HL-60 (cell line): Measurements from ENCODE around the gene CRYZL1.

ENCODE experiments used
- DNase-seq, 2 experiments: peaks; one replicate each; pipeline ENCODE4 v3.0.0-alpha.2; 2010 to 2020; ENCODE audit warnings: low read depth in 1 of 2, low spot score in 1 of 2
- H3K27ac ChIP-seq: fragments of 250-450 bp; sonication (Bioruptor Pico); replicated peaks from 2 replicates; pipeline ENCODE4 v1.5.1; 2020; ENCODE audit warnings: mild to moderate bottlenecking, moderate library complexity
- H3K27me3 ChIP-seq: fragments of 250-450 bp; sonication (Bioruptor Pico); 2 replicates; pipeline ENCODE4 v1.5.1; 2021; ENCODE audit warnings: mild to moderate bottlenecking, moderate library complexity; ENCODE audit not compliant: insufficient read depth, poor library complexity, severe bottlenecking
- H3K4me3 ChIP-seq: replicated peaks from 2 replicates; pipeline ENCODE4 v1.5.1; 2011; ENCODE audit warnings: mild to moderate bottlenecking, control low read depth, low read length; ENCODE audit not compliant: insufficient read depth
- GABPA ChIP-seq: IDR thresholded peaks from 2 replicates; pipeline ENCODE4 v1.6.1; 2012; ENCODE audit warnings: low read depth
- POLR2AphosphoS5 ChIP-seq: IDR thresholded peaks from 2 replicates; pipeline ENCODE4 v1.6.1; 2012; ENCODE audit warnings: low read depth
- SPI1 ChIP-seq: IDR thresholded peaks from 2 replicates; pipeline ENCODE4 v1.6.1; 2012; ENCODE audit warnings: low read depth, mild to moderate bottlenecking, borderline replicate concordance
- TF ChIP-seq, protein P1 (sequence below): IDR thresholded peaks from one replicate; pipeline ENCODE4 v1.5.1; 2011; ENCODE audit warnings: low read length, control low read depth, inconsistent platforms; ENCODE audit not compliant: insufficient read depth
- TF ChIP-seq, protein P2 (sequence below): IDR thresholded peaks from 2 replicates; pipeline ENCODE4 v1.6.1; 2012; ENCODE audit warnings: low read depth; ENCODE audit not compliant: insufficient replicate concordance

CRYZL1 gene

DNA sequence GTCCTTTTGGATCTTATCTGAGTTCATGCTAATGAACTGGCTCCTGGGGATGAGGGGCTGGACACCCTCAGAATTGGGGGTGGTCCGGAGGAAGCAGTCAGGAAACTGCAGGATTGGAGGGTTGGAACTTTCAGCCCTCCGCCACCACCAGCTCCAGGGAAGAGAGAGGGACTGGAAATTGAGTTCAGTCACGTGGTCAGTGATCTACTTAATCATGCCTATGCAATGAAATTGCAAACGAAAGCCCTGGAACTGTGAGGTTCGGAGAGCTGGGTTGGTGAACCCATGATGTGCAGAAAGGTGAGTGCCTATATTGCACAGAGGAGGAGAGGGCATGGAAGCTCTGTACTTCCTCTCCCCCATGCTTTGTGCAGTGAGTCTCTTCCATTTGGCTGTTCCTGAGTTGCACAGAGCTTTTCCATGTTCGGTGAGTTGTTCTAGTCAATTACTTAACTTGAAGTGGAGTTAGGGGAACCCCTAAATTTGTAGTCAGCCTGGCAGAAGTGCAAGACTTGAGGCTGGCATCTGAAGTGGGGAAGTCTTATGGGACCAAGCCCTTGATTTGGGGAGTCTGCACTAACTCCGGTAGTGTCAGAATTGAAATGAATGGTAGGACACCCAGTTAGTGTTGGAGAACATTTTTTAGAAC is 17.5 kb upstream of the CRYZL1 start:
- H3K4me3 ChIP-seq = no peak overlapping the region
- DNase-seq = no peak
- H3K27me3 ChIP-seq = no peaks in the 10 kb centered on the region
- TF ChIP-seq, protein P1, sequence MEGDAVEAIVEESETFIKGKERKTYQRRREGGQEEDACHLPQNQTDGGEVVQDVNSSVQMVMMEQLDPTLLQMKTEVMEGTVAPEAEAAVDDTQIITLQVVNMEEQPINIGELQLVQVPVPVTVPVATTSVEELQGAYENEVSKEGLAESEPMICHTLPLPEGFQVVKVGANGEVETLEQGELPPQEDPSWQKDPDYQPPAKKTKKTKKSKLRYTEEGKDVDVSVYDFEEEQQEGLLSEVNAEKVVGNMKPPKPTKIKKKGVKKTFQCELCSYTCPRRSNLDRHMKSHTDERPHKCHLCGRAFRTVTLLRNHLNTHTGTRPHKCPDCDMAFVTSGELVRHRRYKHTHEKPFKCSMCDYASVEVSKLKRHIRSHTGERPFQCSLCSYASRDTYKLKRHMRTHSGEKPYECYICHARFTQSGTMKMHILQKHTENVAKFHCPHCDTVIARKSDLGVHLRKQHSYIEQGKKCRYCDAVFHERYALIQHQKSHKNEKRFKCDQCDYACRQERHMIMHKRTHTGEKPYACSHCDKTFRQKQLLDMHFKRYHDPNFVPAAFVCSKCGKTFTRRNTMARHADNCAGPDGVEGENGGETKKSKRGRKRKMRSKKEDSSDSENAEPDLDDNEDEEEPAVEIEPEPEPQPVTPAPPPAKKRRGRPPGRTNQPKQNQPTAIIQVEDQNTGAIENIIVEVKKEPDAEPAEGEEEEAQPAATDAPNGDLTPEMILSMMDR = no peak
- TF ChIP-seq GABPA = no peak
- TF ChIP-seq, protein P2, sequence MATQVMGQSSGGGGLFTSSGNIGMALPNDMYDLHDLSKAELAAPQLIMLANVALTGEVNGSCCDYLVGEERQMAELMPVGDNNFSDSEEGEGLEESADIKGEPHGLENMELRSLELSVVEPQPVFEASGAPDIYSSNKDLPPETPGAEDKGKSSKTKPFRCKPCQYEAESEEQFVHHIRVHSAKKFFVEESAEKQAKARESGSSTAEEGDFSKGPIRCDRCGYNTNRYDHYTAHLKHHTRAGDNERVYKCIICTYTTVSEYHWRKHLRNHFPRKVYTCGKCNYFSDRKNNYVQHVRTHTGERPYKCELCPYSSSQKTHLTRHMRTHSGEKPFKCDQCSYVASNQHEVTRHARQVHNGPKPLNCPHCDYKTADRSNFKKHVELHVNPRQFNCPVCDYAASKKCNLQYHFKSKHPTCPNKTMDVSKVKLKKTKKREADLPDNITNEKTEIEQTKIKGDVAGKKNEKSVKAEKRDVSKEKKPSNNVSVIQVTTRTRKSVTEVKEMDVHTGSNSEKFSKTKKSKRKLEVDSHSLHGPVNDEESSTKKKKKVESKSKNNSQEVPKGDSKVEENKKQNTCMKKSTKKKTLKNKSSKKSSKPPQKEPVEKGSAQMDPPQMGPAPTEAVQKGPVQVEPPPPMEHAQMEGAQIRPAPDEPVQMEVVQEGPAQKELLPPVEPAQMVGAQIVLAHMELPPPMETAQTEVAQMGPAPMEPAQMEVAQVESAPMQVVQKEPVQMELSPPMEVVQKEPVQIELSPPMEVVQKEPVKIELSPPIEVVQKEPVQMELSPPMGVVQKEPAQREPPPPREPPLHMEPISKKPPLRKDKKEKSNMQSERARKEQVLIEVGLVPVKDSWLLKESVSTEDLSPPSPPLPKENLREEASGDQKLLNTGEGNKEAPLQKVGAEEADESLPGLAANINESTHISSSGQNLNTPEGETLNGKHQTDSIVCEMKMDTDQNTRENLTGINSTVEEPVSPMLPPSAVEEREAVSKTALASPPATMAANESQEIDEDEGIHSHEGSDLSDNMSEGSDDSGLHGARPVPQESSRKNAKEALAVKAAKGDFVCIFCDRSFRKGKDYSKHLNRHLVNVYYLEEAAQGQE = no peak
- no peak for TF ChIP-seq SPI1
- no peak for TF ChIP-seq POLR2AphosphoS5
- H3K27ac ChIP-seq = no peak overlapping the region

DNA sequence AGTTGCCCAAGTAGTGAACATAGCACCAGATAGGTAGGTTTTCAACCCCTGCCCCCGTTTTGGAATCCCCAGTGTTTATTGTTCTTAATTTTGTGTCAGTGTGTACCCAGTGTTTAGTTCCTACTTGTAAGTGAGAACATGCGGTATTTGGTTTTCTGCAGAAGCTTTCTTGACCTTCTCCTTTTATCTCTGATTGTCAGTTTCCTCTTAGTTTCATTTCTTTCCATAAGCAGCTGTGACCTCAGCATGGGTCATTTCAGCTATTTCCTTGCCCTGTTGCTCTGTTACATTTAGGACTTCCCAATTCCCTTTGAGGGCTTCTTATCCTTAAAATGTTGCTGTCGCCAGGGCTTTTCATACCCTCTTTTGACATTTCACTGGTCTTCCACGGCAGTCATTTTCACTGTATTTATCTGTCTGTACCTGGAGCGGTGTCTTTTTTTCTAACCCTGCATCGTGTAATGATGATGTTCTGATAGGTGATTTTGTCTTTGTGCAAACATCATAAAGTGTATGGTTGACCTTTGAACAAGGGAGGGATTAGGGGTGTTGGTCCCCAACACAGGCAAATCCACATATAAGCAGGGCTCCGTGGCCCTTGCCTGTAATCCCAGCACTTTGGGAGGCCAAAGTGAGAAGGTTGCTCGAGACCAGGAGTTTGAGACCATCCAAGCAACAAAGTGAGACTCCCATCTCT is 15.7 kb upstream of the CRYZL1 start:
- H3K4me3 ChIP-seq = no peak overlapping the region
- DNase-seq = peak in 1 of 2 experiments; percentile 42
- no peaks in the 10 kb centered on the region for H3K27me3 ChIP-seq
- no peak for TF ChIP-seq GABPA
- no peak for TF ChIP-seq POLR2AphosphoS5
- TF ChIP-seq, protein P1 = no peak
- TF ChIP-seq, protein P2 = no peak
- no peak; the same call in 1 of the 2 replicates for TF ChIP-seq SPI1
- peak overlapping the region; percentile 45 for H3K27ac ChIP-seq

DNA sequence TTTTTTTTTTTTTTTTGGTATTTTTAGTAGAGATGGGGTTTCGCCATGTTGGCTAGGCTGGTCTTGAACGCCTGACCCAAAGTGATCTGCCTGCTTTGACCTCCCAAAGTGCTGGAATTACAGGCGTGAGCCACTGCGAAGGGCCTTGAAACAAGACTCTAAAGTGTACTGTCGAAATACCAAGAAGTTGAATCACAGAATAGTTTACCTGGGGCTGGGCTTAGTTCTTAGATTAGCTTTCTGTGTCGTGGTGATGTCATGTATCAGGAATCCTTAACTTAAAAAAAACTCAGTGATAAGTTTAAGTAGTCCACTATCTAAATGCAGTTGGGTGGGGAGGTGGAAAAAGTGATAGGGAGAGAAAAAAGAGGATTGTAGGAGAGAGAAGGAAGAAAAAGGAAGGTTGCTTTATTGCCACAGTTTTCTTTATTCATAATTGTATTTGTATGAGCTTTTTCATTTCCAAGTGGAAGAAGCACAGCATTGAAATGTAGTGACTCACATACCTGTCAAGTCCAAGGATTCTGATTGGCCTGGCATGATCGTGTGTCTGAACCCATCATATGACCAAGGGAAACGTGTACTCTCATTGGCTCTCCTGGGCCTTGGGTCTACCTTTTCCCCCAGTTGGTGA is 14.2 kb upstream of the CRYZL1 start:
- Histone ChIP-seq H3K27me3 (no peaks in the 10 kb centered on the region), H3K27ac (peak overlapping the region; percentile 63), H3K4me3 (no peak overlapping the region)
- TF ChIP-seq GABPA = no peak
- TF ChIP-seq, protein P2 = no peak
- no peak for TF ChIP-seq POLR2AphosphoS5
- TF ChIP-seq, protein P1 = no peak
- TF ChIP-seq SPI1 = no peak
- no peak for DNase-seq
